WTC11 (cell line): Measurements from ENCODE around the gene NME2.

ENCODE experiments used
- CREB1 ChIP-seq: sonication (generic); formaldehyde crosslinking; IDR thresholded peaks from 2 replicates; pipeline ENCODE4 v1.8.0; 2023; ENCODE audit warnings: mild to moderate bottlenecking, missing genetic modification reagents
- E2F5 ChIP-seq: sonication (generic); formaldehyde crosslinking; IDR thresholded peaks from 2 replicates; pipeline ENCODE4 v1.8.1; 2022; ENCODE audit warnings: mild to moderate bottlenecking, moderate library complexity, missing genetic modification reagents
- ZNF138 ChIP-seq: sonication (generic); formaldehyde crosslinking; conservative IDR thresholded peaks from 2 replicates; pipeline ENCODE4 v1.8.1; 2022; ENCODE audit warnings: mild to moderate bottlenecking, moderate library complexity, missing genetic modification reagents
- ZNF232 ChIP-seq: sonication (generic); formaldehyde crosslinking; IDR thresholded peaks from 2 replicates; pipeline ENCODE4 v1.8.0; 2022; ENCODE audit warnings: mild to moderate bottlenecking, missing genetic modification reagents
- ZNF317 ChIP-seq: sonication (generic); formaldehyde crosslinking; IDR thresholded peaks from 2 replicates; pipeline ENCODE4 v1.8.1; 2023; ENCODE audit warnings: low read depth, mild to moderate bottlenecking, moderate library complexity, missing genetic modification reagents, borderline replicate concordance
- TF ChIP-seq, protein P1 (sequence below): fragments of 250-450 bp; sonication (Bioruptor Pico); IDR thresholded peaks from 2 replicates; pipeline ENCODE4 v1.9.0; 2021; ENCODE audit warnings: mild to moderate bottlenecking
- TF ChIP-seq, protein P2 (sequence below): fragments of 200-600 bp; IDR thresholded peaks from 2 replicates; pipeline ENCODE4 v1.8.0; 2022; ENCODE audit warnings: antibody characterized with exemption
- TF ChIP-seq, protein P3 (sequence below): fragments of 250-450 bp; sonication (Bioruptor Pico); conservative IDR thresholded peaks from 2 replicates; pipeline ENCODE4 v1.9.0; 2021; ENCODE audit warnings: mild to moderate bottlenecking

- TF ChIP-seq CREB1 (CRISPR knock-in tag): no peak
- TF ChIP-seq ZNF317 (CRISPR knock-in tag): no peak
- TF ChIP-seq ZNF138 (CRISPR knock-in tag): no peak
- TF ChIP-seq, protein P1, sequence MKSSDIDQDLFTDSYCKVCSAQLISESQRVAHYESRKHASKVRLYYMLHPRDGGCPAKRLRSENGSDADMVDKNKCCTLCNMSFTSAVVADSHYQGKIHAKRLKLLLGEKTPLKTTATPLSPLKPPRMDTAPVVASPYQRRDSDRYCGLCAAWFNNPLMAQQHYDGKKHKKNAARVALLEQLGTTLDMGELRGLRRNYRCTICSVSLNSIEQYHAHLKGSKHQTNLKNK (CRISPR knock-in tag): no peak
- no peak for TF ChIP-seq ZNF232 (CRISPR knock-in tag)
- TF ChIP-seq, protein P2, sequence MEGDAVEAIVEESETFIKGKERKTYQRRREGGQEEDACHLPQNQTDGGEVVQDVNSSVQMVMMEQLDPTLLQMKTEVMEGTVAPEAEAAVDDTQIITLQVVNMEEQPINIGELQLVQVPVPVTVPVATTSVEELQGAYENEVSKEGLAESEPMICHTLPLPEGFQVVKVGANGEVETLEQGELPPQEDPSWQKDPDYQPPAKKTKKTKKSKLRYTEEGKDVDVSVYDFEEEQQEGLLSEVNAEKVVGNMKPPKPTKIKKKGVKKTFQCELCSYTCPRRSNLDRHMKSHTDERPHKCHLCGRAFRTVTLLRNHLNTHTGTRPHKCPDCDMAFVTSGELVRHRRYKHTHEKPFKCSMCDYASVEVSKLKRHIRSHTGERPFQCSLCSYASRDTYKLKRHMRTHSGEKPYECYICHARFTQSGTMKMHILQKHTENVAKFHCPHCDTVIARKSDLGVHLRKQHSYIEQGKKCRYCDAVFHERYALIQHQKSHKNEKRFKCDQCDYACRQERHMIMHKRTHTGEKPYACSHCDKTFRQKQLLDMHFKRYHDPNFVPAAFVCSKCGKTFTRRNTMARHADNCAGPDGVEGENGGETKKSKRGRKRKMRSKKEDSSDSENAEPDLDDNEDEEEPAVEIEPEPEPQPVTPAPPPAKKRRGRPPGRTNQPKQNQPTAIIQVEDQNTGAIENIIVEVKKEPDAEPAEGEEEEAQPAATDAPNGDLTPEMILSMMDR: no peak
- TF ChIP-seq, protein P3, sequence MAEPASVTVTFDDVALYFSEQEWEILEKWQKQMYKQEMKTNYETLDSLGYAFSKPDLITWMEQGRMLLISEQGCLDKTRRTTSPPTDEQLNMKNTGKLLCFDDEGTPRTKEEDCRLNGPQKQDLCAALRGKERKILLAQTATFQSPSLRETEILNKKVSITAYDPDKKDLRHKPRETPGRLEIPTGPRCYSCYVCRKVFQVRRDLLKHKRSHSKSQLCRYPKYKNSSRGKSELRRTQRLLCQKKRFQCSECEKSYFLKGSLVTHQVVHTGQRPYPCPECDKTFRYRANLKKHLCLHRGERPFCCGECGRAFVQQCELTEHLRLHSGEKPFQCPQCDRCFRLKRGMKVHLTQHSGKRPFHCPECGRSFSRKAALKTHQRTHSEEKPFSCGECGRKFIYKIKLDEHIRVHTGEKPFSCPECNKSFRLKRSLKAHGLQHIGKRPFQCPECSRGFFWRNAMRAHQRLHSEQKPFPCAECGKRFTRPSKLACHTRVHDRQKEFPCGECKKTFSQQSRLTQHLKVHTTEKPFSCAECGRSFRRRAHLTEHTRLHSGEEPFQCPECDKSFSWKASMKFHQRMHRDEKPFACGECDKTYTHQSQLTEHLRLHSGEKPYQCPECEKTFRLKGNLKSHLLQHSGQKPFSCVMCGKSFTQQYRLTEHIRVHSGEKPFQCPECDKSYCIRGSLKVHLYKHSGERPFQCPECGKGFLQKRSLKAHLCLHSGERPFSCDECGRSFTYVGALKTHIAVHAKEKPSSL (CRISPR knock-in tag): no peak
- TF ChIP-seq E2F5: no peak
Observed at GRCh38 chr17:51150932-51151331, 15.3 kb upstream of the NME2 start.
